BE2C (cell line): Measurements from ENCODE around the gene PLXNA1.

Experiments used
- DNase-seq: peaks from one replicate; pipeline ENCODE4 v3.0.0-alpha.2; 2020
- H3K27me3 ChIP-seq: fragments of 250-450 bp; sonication (Bioruptor Pico); 2 replicates; pipeline ENCODE4 v1.5.1; 2020; ENCODE audit warnings: mild to moderate bottlenecking
- H3K36me3 ChIP-seq: fragments of 250-450 bp; sonication (Bioruptor Pico); 2 replicates; pipeline ENCODE4 v1.5.1; 2020; ENCODE audit warnings: mild to moderate bottlenecking
- H3K4me1 ChIP-seq: fragments of 250-450 bp; sonication (Bioruptor Pico); 2 replicates; pipeline ENCODE4 v1.5.1; 2020
- H3K4me3 ChIP-seq: 2 replicates; pipeline ENCODE4 v1.5.1; 2011; ENCODE audit warnings: low read depth, low read length
- H3K9me3 ChIP-seq: fragments of 250-450 bp; sonication (Bioruptor Pico); 2 replicates; pipeline ENCODE4 v1.5.1; 2020
- CTCF ChIP-seq: IDR thresholded peaks from 2 replicates; pipeline ENCODE4 v1.5.1; 2012; ENCODE audit warnings: mild to moderate bottlenecking, low read depth, low read length

PLXNA1 gene

GRCh38 chr3:126955004-126955790 is 27.7 kb upstream of the PLXNA1 start:
- Histone ChIP-seq H3K9me3 (no peaks in the 10 kb centered on the region), H3K4me3 (no peak overlapping the region), H3K27me3 (no peaks in the 10 kb centered on the region), H3K36me3 (no peaks in the 10 kb centered on the region), H3K4me1 (peaks cover 1% of the 10 kb centered on the region; the same call in 1 of the 2 replicates)
- no peak for TF ChIP-seq CTCF
- DNase-seq = no peak

- H3K9me3 ChIP-seq = no peaks in the 10 kb centered on the region
- H3K4me1 ChIP-seq = peaks cover 5% of the 10 kb centered on the region; the same call in 1 of the 2 replicates
- H3K36me3 ChIP-seq = no peaks in the 10 kb centered on the region
- TF ChIP-seq CTCF = no peak
- no peak overlapping the region for H3K4me3 ChIP-seq
- H3K27me3 ChIP-seq = no peaks in the 10 kb centered on the region
- no peak for DNase-seq
These were observed 26.6 kb upstream of the PLXNA1 start for GRCh38 chr3:126956361-126956760.

GRCh38 chr3:126956866-126957650 is 25.9 kb upstream of the PLXNA1 start:
- Histone ChIP-seq H3K9me3 (no peaks in the 10 kb centered on the region), H3K36me3 (no peaks in the 10 kb centered on the region), H3K4me1 (peaks cover 5% of the 10 kb centered on the region; the same call in 1 of the 2 replicates), H3K27me3 (no peaks in the 10 kb centered on the region), H3K4me3 (no peak overlapping the region)
- TF ChIP-seq CTCF = no peak
- DNase-seq = no peak

- DNase-seq = no peak
- H3K4me1 ChIP-seq = peaks cover 5% of the 10 kb centered on the region; the same call in 1 of the 2 replicates
- H3K9me3 ChIP-seq = no peaks in the 10 kb centered on the region
- no peaks in the 10 kb centered on the region for H3K27me3 ChIP-seq
- no peaks in the 10 kb centered on the region for H3K36me3 ChIP-seq
- TF ChIP-seq CTCF = no peak
- H3K4me3 ChIP-seq = no peak overlapping the region
These were observed 24.9 kb upstream of the PLXNA1 start for GRCh38 chr3:126957776-126958637.

GRCh38 chr3:126958638-126959085 is 24.3 kb upstream of the PLXNA1 start:
- no peak overlapping the region for H3K4me3 ChIP-seq
- no peak for TF ChIP-seq CTCF
- no peaks in the 10 kb centered on the region for H3K27me3 ChIP-seq
- DNase-seq = no peak
- H3K9me3 ChIP-seq = no peaks in the 10 kb centered on the region
- H3K4me1 ChIP-seq = peaks cover 5% of the 10 kb centered on the region; the same call in 1 of the 2 replicates
- no peaks in the 10 kb centered on the region for H3K36me3 ChIP-seq
